ENCODE results near the gene TUBGCP3.

- TF ChIP-seq CTCF (conservative IDR thresholded peaks at IDR 0.05; ENCODE audit: low read length) (no peak), EZH2phosphoT487 (IDR thresholded peaks at IDR 0.05; ENCODE audit: borderline replicate concordance, low read depth, low read length) (no peak)
Observed at GRCh38 chr13:112562786-112563383, 25.1 kb downstream of the TUBGCP3 start.

Measured in OCI-LY7 (cell line).